NCI-H226 (cell line): ENCODE measurements around the gene FLRT1.

Experiments used
- DNase-seq: peaks from one replicate; pipeline ENCODE4 v3.0.0-alpha.2; 2015

Gene FLRT1, protein sequence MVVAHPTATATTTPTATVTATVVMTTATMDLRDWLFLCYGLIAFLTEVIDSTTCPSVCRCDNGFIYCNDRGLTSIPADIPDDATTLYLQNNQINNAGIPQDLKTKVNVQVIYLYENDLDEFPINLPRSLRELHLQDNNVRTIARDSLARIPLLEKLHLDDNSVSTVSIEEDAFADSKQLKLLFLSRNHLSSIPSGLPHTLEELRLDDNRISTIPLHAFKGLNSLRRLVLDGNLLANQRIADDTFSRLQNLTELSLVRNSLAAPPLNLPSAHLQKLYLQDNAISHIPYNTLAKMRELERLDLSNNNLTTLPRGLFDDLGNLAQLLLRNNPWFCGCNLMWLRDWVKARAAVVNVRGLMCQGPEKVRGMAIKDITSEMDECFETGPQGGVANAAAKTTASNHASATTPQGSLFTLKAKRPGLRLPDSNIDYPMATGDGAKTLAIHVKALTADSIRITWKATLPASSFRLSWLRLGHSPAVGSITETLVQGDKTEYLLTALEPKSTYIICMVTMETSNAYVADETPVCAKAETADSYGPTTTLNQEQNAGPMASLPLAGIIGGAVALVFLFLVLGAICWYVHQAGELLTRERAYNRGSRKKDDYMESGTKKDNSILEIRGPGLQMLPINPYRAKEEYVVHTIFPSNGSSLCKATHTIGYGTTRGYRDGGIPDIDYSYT

GRCh38 chr11:64035576-64035975 lies at the start of gene FLRT1:
Gene FLRT1, plus strand, starts transcription at chr11:64035931. Its CDS starts 80,337 bp downstream, at chr11:64116268.
- DNase-seq, result no peak

DNA sequence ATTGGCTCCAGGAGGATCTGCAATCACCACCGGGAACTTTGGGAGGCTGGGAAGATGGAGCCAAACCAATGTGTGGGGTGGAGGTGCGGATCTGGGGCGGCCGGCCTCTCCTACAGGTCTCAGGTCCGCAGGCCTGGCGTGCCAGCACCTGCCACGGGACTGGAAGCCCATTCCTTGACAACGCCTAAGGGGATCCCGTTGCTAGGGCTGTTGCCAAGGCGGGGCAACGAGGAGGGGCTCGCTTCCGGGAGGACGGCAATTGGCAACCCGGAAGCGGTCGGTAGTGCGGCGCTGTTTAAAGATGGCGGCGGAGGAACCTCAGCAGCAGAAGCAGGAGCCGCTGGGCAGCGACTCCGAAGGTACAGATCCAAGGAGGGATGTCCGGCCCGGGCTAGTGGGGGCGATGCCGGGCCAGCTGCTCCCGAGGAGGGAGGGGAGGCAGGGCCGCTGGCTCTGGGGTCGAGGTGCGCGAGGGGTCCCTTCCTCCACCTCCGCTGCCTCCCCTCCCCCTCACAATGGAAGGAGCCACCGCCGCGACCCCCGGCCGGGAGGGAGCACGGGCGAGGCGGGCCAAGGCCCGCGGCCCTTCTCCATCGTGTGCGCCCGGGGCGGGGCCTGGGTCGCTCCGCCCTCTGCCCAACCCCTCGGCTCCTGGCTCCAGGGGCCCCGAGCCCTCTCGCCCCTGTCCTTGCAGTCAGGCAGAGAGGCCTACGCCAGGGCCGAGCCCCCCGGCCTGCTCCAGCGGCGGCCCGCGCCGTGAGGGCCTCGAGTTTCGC lies 49.4 kb upstream of the FLRT1 start, which contains the start of gene OTUB1:
OTUB1 (plus strand) TSS at position 283 of the 776 bp plus-strand sequence; CDS start at position 302, 19 bp downstream.
- DNase-seq, result peak; percentile 92

DNA sequence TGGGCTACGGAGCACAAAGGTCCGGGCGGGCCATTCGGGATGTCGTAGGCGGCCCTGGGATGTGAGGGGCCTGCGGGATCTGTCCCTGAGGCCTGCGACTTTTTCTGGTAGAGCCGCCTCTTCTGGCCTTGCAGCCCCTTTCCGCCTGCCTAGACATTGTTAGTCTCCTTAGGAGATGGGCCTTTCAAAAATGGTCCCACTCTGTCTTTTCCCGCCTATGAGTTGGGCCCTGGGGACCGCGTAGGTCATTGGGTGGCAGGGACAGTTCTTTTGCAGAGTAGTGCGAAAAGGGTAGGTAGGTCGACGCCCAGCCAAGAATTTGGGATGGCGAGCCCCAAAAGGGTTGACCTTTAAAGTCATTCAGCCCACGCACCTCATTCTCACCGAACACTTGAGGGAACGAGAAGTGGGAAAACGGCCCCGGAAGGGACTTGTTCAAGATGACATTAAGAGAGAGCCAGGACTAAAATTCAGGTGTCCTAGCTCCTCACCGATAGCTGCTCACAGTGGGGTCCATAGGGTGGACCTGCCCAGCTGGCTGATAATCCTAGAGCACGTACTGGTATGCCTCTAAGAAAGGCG lies 48.7 kb upstream of the FLRT1 start:
- DNase-seq, result no peak

DNA sequence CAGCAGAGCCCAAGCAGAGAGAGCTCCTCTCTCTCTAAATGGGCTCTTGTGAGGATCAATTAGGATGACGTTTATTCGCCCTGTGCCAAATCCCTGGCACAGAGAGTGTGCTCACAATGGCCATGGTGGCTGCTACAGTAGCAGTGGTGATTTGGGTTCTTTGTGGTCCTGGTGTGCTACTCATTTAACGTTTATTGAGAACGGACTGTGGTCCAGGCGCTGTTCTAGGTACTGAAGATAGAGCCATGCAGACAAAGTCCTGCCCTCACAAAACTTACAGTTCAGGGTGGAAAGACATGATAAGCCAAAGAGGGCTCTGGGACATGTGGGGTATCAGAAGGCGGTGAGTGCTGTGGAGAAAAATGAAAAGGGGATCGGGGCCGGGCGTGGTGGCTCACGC lies 44.2 kb upstream of the FLRT1 start:
- no peak for DNase-seq

GRCh38 chr11:63993100-63993499 lies 42.6 kb upstream of the FLRT1 start:
- DNase-seq, result no peak

DNA sequence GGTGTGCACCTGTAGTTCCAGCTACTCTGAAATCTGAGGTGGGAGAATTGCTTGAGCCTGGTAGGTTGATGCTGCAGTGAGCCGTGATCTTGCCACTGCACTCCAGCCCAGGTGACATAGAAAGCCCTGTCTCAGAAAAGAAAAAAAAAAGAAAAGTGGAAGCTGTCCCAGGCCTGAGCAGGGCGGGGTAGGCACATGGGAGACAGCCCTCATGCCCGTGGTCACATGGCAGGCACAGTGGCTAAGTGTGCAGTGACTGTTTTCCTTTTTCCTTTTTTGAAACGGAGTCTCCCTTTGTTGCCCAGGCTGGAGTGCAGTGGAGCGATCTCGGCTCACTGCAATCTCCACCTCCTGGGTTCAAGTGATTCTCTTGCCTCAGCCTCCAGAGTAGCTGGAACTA lies 41.7 kb upstream of the FLRT1 start:
- DNase-seq, result no peak

DNA sequence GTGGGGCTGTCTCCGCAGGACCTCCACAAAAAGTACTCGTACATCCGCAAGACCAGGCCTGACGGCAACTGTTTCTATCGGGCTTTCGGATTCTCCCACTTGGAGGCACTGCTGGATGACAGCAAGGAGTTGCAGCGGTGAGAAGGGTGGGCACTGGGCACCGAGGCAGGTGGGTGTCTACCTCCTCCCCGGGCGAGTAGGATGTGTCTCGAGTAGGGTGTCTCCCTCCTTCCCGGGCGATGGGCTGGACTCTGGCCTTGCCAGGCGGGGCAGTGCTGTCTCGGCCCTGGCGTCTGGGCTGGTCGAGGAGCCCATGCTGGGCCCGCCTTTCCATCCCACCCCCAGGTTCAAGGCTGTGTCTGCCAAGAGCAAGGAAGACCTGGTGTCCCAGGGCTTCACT lies 39.2 kb upstream of the FLRT1 start:
- DNase-seq, result no peak

- no peak for DNase-seq
Observed at GRCh38 chr11:63997104-63997700, 38.5 kb upstream of the FLRT1 start.

GRCh38 chr11:63997801-63998337 lies 37.9 kb upstream of the FLRT1 start:
- DNase-seq, result no peak

- no peak for DNase-seq
Observed at GRCh38 chr11:63998558-63999348, 37.0 kb upstream of the FLRT1 start.

GRCh38 chr11:63999349-64000025 lies 36.2 kb upstream of the FLRT1 start:
- peak; percentile 83 for DNase-seq

DNA sequence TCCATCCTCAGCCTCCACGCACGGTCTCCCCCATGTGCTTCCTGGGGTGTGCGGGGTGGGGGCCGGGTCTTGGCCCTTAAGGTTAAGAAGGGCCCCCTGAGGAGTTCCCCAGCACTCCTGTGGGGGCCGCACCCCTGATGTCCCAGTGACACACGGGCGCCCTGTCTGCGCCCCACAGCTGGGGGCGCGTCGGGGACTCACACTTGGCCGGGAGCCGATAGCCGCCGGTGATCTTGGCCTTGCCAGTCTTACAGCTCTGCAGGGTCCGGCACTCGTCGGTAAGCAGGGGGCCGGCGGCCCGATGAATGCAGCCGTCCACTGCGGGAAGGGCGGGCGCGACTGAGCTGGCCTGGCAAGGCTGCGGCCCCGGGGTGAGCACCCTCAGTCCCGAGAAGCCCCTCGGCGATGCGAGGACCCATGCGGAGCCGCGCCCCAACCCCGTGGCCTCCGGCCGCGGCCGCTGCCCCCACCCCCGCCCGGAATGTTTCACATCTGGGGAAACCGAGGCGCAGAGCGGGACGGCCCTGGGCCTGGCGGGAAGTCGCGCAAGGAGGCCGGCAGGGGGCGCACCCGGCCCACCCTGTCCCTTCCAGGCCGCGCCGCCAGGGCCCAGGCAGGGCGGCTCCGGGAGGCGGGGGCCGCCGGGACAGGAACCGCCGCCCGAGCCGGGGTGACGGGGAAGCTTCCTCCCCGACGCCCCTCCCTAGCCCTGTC lies 35.5 kb upstream of the FLRT1 start:
- no peak for DNase-seq

- DNase-seq, result no peak
Observed at GRCh38 chr11:64000740-64001483, 34.8 kb upstream of the FLRT1 start.

- peak; percentile 42 for DNase-seq
Observed at GRCh38 chr11:64001484-64002420, 34.0 kb upstream of the FLRT1 start.

DNA sequence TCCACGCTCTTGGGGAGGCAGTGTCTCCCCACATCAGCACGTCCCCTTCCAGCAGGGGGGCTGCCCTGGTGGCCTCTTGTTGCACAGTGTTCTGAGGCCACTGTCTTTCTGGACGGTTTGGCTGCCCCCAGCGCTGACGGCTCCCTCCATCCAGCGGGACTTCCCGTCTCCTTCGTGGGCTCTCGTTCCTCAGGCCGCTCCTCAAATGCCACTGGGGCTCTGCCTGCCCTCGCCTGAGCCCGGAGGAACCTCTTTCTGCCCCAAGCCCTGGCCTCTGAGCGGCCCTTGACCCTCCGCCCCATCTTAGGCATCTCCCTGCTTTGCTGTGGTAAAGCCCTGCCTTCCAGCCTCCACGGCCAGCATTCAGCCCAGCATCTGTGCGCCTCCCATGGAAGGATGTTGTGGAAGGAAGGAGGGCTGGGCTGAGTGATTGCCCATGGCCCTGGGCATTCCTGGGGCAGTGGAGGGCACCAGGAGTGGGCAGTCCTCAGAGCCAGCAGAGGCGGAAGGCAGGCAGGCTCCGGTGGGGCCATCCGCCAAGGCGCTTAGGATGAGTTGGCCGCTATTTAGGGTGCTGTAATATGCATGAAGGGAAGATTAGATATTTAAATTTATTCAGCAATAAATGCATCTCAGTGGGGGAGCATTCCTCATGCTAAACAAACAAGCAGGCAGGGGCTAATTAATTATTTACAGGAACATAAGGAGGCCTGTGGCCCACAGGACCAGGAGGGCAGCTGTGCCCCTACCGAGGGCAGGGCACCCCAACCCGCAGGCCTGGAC lies 31.7 kb upstream of the FLRT1 start:
- DNase-seq, result no peak

DNA sequence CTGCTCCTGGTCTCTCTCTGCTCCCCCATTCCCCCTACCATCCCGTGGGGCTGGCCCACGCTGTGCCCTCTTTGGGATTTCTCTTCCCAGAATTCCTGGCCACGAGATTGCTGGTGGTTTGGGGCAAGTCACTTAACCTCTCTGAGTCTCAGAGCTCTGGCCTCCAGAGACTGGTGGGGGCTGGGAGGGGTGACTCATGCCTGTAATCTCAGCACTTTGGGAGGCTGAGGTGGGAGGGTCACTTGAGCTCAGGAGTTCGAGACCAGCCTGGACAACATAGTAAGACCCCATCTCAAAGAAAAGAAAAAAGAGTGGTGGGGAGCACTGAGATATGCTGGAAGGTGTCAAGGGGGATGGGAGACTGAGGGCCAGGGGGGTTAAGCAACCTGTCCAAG lies 31.1 kb upstream of the FLRT1 start:
- no peak for DNase-seq

DNA sequence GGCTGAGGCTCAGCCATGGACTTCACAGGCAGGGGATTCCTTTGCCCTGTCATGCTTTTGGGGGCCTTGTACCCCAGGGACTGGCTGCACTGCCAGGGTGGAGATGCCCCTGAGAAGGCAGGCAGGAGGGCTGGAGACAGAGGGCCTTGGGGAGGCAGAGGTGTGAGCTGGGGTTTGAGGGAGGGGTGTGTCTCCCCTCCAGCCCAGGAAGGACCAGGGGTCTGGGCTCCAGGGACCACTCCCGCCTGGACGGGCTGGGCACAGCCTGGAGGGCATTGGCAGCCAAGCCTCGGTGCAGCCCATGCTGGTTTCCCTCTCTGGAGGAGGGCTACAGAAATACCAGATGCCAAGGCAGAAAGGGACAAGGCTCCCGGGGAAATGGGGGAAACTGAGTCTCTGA lies 30.0 kb upstream of the FLRT1 start:
- DNase-seq, result no peak
